Uterus (tissue), 4 donors: ENCODE data around the gene DBNL. TPM values are rescaled to one million over a fixed set of nuclear protein-coding genes. Genes with fewer than 3 reads are reported as not detected.

Experiments
- DNase-seq, 2 donors: peaks; one replicate each; pipeline ENCODE4 v3.0.0-alpha.2; 2019 to 2020
- H3K27ac ChIP-seq, 2 donors: fragments of 200-600 bp; sonication (generic); 1 replicate in 1 of 2; 2 replicates in 1 of 2; pipeline ENCODE4 v1.5.1; 2016 to 2018
- H3K27me3 ChIP-seq, 2 donors: fragments of 200-600 bp; sonication (generic); one replicate each; pipeline ENCODE4 v1.5.1; 2018 to 2019; ENCODE audit warnings: control low read depth in 1 of 2
- H3K36me3 ChIP-seq, 2 donors: fragments of 200-600 bp; sonication (generic); one replicate each; pipeline ENCODE4 v1.5.1; 2019; ENCODE audit warnings: control low read depth in 1 of 2
- H3K4me1 ChIP-seq, 2 donors: fragments of 200-600 bp; sonication (generic); one replicate each; pipeline ENCODE4 v1.5.1; 2018 to 2019; ENCODE audit warnings: control low read depth in 1 of 2
- H3K4me3 ChIP-seq, 2 donors: fragments of 200-600 bp; sonication (generic); 1 replicate in 1 of 2; 2 replicates in 1 of 2; pipeline ENCODE4 v1.5.1; 2018 to 2019; ENCODE audit warnings: mild to moderate bottlenecking in 1 of 2
- H3K9me3 ChIP-seq, 2 donors: fragments of 200-600 bp; sonication (generic); one replicate each; pipeline ENCODE4 v1.5.1; 2019; ENCODE audit warnings: control low read depth in 1 of 2
- POLR2A ChIP-seq, 2 donors: fragments of 450-650 bp; IDR thresholded peaks; one replicate each; pipeline ENCODE4 v1.6.1; 2016; ENCODE audit warnings: antibody characterized with exemption in 2 of 2, mild to moderate bottlenecking in 1 of 2, moderate library complexity in 1 of 2
- intact Hi-C: fragments of 100-400 bp; cut with DNase I; formaldehyde crosslinking; loops from one replicate; pipeline ENCODE4 v1.15.1; 2023; ENCODE audit warnings: low total_unique reads
- total RNA-seq, 4 donors: library from RNA; depleted of rRNA in 3 of 4; stranded (reverse); fragments of >200 nt in 3 of 4; gene quantifications; one replicate each; pipeline versions ENCODE4 v1.1.0 to v1.2.4, GENCODE V29; 2014 to 2023
- TF ChIP-seq, protein P1 (sequence below), 4 experiments: fragments of 200-600 bp in 2 of 4; fragments of 450-650 bp in 2 of 4; sonication (generic) in 2 of 4; IDR thresholded peaks; one replicate each; pipeline ENCODE4 v1.5.1; 2016 to 2019; ENCODE audit warnings: antibody characterized with exemption in 4 of 4, mild to moderate bottlenecking in 2 of 4, moderate library complexity in 1 of 4
- donor health status: DM: yes; HTN: yes; CAD: no.

DBNL gene
- total RNA-seq, 4 donors from 2014 or later, result 71.5 to 113 (median 91.0) TPM

DNA sequence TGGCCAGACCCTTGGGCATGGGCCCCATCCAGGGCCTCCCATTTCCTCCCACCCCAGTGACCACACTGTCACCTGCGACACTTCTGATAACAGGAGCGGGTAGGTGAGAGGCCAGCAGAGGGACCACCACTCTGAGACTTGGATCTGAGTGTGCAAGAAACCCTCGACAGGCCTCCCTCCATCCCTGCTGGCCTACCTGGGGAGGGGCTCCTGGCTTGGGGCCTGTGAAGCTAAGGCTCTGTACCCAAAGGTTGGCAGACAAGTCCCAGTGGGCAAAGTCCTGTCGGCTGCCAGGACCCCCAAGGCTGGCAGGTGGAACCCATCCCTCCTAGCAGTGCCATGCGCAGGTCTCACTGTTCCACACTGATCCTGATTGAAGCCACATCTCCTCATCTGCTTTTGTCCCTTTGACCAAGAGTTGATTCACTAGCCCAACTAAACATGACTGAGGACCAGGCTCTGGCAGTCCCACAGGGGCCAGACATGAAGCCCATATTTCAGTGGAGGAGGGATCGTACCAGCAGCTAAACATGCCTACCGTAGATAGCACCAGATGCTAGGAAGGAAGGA, 22.1 kb downstream of the DBNL start:
- no peak for DNase-seq
- intact Hi-C loops, result no loop called here
- peaks cover 0 to 9% of the 10 kb centered on the region in 2 donors for H3K4me1 ChIP-seq

DNA sequence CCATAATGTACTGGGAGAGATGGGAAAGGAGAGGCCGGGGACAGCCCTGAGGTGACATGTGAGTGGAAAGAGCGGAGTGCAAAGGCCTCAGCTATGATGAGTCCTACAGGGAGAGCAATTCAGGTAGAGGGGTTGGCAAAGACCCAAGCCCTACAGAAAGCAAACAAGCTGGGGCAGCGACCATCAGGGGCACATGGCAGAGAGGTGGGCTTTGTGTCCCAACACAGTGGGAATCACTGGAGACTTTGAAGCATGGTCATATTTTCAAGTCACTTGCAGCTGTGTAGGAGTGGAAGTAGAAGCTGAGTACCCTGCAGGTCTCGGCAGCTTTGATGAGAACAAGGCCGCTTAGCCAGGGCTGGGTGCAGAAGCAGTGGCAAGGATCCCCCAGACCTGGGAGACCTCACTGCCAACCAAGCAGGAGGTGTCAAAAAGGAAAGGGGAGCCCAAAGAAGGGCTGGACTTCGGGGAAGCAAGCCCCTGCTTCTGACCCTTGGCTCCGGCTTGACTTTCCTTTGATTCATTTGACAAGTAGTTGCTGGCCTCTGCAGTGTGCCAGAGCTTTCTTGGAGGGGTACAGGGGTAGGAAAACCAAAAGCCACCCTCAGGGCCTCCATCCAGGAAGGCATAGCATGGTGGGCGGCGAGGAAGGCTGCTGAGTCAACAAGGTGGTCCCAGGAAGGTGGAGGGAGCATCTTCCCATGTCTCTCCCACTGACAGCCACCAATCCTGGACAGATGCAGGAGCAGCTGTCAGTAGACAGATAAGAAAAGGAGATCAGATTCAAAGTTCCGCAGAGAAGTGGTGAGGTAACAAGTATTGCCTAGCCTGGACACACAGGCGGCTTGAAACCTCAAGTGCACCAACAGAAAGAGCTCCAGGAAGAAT, 22.8 kb downstream of the DBNL start:
- Histone ChIP-seq H3K4me3 (no peak overlapping the region), H3K4me1 (peaks cover 0 to 9% of the 10 kb centered on the region in 2 donors), H3K27me3 (no peaks in the 10 kb centered on the region), H3K27ac (no peak overlapping the region), H3K9me3 (no peaks in the 10 kb centered on the region), H3K36me3 (no peaks in the 10 kb centered on the region)
- DNase-seq, result no peak
- TF ChIP-seq, protein P1, sequence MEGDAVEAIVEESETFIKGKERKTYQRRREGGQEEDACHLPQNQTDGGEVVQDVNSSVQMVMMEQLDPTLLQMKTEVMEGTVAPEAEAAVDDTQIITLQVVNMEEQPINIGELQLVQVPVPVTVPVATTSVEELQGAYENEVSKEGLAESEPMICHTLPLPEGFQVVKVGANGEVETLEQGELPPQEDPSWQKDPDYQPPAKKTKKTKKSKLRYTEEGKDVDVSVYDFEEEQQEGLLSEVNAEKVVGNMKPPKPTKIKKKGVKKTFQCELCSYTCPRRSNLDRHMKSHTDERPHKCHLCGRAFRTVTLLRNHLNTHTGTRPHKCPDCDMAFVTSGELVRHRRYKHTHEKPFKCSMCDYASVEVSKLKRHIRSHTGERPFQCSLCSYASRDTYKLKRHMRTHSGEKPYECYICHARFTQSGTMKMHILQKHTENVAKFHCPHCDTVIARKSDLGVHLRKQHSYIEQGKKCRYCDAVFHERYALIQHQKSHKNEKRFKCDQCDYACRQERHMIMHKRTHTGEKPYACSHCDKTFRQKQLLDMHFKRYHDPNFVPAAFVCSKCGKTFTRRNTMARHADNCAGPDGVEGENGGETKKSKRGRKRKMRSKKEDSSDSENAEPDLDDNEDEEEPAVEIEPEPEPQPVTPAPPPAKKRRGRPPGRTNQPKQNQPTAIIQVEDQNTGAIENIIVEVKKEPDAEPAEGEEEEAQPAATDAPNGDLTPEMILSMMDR (IDR thresholded peaks at IDR 0.05), result no peak
- intact Hi-C loops, result no loop called here

More for the DNA sequence above, 22.1 kb downstream of the DBNL start:
- H3K27ac ChIP-seq, result no peak overlapping the region
- no peaks in the 10 kb centered on the region for H3K27me3 ChIP-seq
- H3K36me3 ChIP-seq, result no peaks in the 10 kb centered on the region
- TF ChIP-seq, protein P1 (IDR thresholded peaks at IDR 0.05), result no peak
- TF ChIP-seq POLR2A (IDR thresholded peaks at IDR 0.05), result no peak
- H3K4me3 ChIP-seq, result no peak overlapping the region
- no peaks in the 10 kb centered on the region for H3K9me3 ChIP-seq

DNA sequence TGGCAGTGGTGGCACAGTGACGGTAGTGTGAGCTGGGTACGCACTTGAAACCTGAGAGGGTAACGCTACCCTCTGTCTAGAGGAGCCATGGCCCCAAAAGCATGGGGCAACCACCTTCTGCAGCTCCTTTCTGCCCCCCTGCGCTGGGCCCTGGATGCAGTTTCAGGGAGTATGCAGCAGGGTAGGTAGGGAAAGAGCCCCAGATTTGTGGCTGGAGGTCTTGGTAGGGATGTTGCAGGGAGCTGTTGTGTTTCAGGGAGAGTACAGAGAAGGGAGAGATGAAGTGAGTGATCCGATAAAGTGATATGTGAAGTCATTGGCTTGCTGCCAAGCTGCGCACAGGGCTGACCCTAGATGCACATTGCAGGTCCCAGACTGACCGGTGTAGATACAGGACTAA, 23.6 kb downstream of the DBNL start:
- TF ChIP-seq, protein P1 (IDR thresholded peaks at IDR 0.05), result no peak
- no peak for TF ChIP-seq POLR2A (IDR thresholded peaks at IDR 0.05)
- Histone ChIP-seq H3K27ac (no peak overlapping the region), H3K9me3 (no peaks in the 10 kb centered on the region), H3K4me1 (peaks cover 0 to 16% of the 10 kb centered on the region in 2 donors), H3K27me3 (no peaks in the 10 kb centered on the region), H3K36me3 (no peaks in the 10 kb centered on the region), H3K4me3 (no peak overlapping the region)
- intact Hi-C loops, result no loop called here
- DNase-seq, result no peak

- TF ChIP-seq, protein P1 (IDR thresholded peaks at IDR 0.05), result no peak
- no peak for TF ChIP-seq POLR2A (IDR thresholded peaks at IDR 0.05)
- no peak for DNase-seq
- Histone ChIP-seq H3K36me3 (no peaks in the 10 kb centered on the region), H3K27ac (peak overlapping the region in 1 of 2 donors; percentile 41), H3K9me3 (no peaks in the 10 kb centered on the region), H3K4me1 (peaks cover 0 to 7% of the 10 kb centered on the region in 2 donors), H3K27me3 (no peaks in the 10 kb centered on the region), H3K4me3 (no peak overlapping the region)
- intact Hi-C loops, result no loop called here
These were observed 27.3 kb downstream of the DBNL start for GRCh38 chr7:44071726-44072363.
